ENCODE results near the gene WDR26.

Gene WDR26

DNA sequence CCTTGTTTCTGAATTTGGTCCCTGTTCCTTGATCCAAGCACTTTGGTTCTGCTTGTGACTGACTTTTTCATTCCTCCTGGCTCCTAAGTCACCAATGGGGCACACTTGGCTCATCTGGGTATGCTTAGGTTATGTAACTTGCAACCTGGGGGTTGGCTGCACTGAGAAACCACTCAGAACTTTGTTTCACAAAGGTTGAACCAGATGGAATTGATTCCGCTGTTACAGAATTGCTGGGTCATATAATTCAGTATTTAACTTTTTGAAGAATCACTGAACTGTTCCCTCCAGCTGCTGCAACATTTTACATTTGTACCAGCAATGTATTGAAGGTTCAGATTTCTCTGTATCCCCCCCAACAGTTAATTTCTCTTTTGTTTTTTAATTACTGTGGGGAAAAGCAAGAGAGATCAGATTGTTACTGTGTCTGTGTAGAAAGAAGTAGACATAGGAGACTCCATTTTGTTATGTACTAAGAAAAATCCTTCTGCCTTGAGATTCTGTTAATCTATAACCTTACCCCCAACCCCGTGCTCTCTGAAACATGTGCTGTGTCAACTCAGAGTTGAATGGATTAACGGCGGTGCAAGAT lies 95.1 kb downstream of the WDR26 start:
- no peak for DNase-seq

DNA sequence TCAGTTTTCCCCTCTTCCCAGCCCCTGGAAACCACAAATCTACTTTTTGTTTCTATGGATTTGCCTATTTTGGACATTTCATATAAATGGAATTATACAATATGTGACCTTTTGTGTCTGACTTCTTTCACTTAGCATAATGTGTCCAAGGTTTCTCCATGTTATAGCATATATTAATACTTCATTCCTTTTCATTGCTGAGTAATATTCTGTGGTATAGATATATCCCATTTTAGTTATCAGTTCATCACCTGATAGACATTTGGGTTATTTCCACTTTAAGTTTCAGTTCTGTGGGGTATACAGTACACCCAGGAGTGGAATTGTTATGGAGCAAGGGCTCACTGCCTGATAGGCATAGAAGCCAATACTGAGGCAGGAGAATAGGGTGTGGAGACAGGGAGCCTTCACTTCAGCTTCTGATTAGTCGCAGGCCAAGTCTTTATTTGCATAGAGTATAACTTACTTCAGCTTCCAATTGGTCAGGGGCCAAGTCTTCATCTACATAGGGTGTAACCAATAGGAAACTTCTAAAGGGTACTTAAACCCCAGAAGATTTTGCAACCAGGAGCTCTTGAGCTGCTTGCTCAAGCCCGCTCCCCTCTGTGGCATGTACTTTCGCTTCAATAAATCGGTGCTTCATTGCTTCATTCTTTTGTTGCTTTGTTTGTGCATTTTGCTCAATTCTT lies 96.3 kb downstream of the WDR26 start:
- DNase-seq, result no peak

Data from GDM1 (cell line).